ENCODE results near the gene AFP.

Gene AFP

GRCh38 chr4:73414936-73415271 lies 21.1 kb upstream of the AFP start:
- DNase-seq (ENCODE audit: low read depth) = no peak

- no peak for DNase-seq (ENCODE audit: low read depth)
These were observed 20.2 kb upstream of the AFP start for GRCh38 chr4:73415807-73416238.

- no peak for DNase-seq (ENCODE audit: low read depth)
These were observed 19.5 kb upstream of the AFP start for GRCh38 chr4:73416423-73417087.

GRCh38 chr4:73417342-73417741 lies 18.7 kb upstream of the AFP start:
- no peak for DNase-seq (ENCODE audit: low read depth)

- no peak for DNase-seq (ENCODE audit: low read depth)
These were observed 18.0 kb upstream of the AFP start for GRCh38 chr4:73417973-73418372.

DNA sequence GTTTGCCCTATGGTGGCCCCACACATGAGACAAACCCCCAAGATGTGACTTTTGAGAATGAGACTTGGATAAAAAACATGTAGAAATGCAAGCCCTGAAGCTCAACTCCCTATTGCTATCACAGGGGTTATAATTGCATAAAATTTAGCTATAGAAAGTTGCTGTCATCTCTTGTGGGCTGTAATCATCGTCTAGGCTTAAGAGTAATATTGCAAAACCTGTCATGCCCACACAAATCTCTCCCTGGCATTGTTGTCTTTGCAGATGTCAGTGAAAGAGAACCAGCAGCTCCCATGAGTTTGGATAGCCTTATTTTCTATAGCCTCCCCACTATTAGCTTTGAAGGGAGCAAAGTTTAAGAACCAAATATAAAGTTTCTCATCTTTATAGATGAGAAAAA lies 17.3 kb upstream of the AFP start:
- no peak for DNase-seq (ENCODE audit: low read depth)

GRCh38 chr4:73419106-73420038 lies 16.6 kb upstream of the AFP start:
- DNase-seq (ENCODE audit: low read depth) = no peak

GRCh38 chr4:73420615-73421014 lies 15.4 kb upstream of the AFP start:
- DNase-seq (ENCODE audit: low read depth) = no peak

- DNase-seq (ENCODE audit: low read depth) = no peak
These were observed 14.1 kb upstream of the AFP start for GRCh38 chr4:73421708-73422457.

DNA sequence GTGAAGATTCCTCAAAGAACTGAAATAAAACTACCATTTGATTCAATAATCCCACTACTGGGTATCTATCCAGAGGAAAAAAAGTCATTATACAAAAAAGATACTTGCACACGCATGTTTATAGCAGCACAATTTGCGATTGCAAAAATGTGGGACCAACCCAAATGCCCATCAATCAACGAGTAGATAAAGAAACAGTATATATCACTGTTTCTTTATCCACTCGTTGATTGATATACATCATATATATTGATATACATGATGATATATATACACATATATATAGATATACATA lies 13.6 kb upstream of the AFP start:
- DNase-seq (ENCODE audit: low read depth) = no peak

GRCh38 chr4:73423184-73423583 lies 12.8 kb upstream of the AFP start:
- no peak for DNase-seq (ENCODE audit: low read depth)

DNA sequence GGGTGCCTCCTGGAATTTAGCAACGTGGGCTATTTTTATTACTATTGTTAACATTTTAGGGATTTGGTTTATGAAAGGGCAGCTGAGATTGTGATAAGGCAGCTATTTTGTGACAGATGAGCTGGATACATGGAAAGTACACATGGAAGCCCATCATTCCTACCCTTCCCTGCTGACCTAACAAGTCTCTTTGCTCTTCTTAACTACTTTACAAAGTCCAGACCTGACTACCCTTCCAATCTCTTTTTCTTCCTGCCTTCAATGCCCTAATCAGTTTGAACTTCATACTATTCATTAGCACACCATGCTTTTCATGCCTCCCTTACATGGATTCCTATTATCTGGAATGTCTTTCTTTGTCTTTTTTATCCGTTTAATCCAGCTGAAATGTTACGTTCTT lies 9.4 kb upstream of the AFP start:
- no peak for DNase-seq (ENCODE audit: low read depth)

DNA sequence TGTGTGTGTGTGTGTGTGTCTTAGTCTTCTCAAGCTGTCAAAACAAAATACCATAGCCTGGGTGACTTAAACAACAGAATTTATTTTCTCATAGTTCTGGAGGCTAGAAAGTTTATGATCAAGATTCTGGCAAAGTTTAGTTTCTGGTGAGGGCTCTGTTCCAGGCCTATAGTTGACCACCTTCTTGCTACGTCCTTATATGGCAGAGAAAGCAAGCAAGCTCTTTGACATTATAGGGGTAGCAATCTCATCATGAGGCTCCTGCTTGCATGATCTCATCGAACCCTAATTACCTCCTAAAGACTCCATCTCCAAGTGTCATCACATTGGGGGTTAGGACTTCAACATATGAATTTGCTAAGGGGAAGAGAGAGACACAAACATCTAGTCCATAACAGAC lies 6.9 kb upstream of the AFP start:
- DNase-seq (ENCODE audit: low read depth) = no peak

- DNase-seq (ENCODE audit: low read depth) = no peak
These were observed 6.0 kb upstream of the AFP start for GRCh38 chr4:73429826-73430587.

DNA sequence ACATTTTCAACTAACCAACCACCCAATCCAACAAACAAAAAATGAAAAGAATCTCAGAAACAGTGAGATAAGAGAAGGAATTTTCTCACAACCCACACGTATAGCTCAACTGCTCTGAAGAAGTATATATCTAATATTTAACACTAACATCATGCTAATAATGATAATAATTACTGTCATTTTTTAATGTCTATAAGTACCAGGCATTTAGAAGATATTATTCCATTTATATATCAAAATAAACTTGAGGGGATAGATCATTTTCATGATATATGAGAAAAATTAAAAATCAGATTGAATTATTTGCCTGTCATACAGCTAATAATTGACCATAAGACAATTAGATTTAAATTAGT lies 4.2 kb upstream of the AFP start:
- no peak for DNase-seq (ENCODE audit: low read depth)

GRCh38 chr4:73432169-73433000 lies 3.6 kb upstream of the AFP start:
- DNase-seq (ENCODE audit: low read depth) = no peak

- no peak for DNase-seq (ENCODE audit: low read depth)
These were observed 2.9 kb upstream of the AFP start for GRCh38 chr4:73433140-73433539.

DNA sequence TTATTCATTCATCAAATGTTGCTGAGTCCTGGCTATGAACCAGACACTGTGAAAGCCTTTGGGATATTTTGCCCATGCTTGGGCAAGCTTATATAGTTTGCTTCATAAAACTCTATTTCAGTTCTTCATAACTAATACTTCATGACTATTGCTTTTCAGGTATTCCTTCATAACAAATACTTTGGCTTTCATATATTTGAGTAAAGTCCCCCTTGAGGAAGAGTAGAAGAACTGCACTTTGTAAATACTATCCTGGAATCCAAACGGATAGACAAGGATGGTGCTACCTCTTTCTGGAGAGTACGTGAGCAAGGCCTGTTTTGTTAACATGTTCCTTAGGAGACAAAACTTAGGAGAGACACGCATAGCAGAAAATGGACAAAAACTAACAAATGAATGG lies 1.7 kb upstream of the AFP start:
- no peak for DNase-seq (ENCODE audit: low read depth)

GRCh38 chr4:73436674-73437557 lies 895 bp downstream of the AFP start:
- DNase-seq (ENCODE audit: low read depth) = no peak

- no peak for DNase-seq (ENCODE audit: low read depth)
These were observed 1.5 kb downstream of the AFP start for GRCh38 chr4:73437558-73437956.

DNA sequence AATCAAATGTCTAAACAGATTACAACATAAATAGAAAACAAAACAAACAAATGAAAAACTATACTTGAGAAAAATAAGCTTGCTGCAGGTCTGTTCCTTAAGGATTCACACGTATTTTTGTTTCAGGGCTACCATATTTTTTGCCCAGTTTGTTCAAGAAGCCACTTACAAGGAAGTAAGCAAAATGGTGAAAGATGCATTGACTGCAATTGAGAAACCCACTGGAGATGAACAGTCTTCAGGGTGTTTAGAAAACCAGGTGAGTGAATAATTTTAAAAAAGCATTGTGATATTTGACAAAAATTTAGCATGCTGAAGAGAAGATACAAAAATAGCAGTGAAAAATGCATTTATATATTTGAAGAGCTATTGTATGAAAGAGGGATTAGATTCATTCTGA lies 2.0 kb downstream of the AFP start:
- DNase-seq (ENCODE audit: low read depth) = no peak

Measured in activated T-cell treated with anti-CD3 and anti-CD28 coated beads for 1 hour (primary cell).